Activated T-cell treated with anti-CD3 and anti-CD28 coated beads, Interleukin-2, amount 50 U/mL, for 72 hours (primary cell): Measurements from ENCODE around the gene MET. TPM values are rescaled to one million over a fixed set of nuclear protein-coding genes. Genes with fewer than 3 reads are reported as not detected.
"Not testable (repeated sequence)": the region's sequence is repeated elsewhere in the genome, so short reads cannot be mapped to it uniquely, and the experiment has no call there.

Source experiments
- ATAC-seq, 2 donors: fragments of 150-1000 bp; cut with Tn5 transposase; replicated peaks in 1 of 2; 2 replicates each; pipeline ENCODE4 v1.10.0; 2021; ENCODE audit warnings: moderate library complexity in 2 of 2, mild to moderate bottlenecking in 1 of 2
- DNase-seq, 2 donors: peaks; one replicate each; pipeline ENCODE4 v3.0.0; 2021 to 2022; ENCODE audit warnings: mixed read lengths in 1 of 2
- H3K27ac Mint-ChIP-seq: one replicate; pipeline ENCODE4 v1.8.0; 2022; ENCODE audit warnings: mild to moderate bottlenecking, moderate library complexity, mixed read lengths
- H3K27me3 Mint-ChIP-seq: one replicate; pipeline ENCODE4 v1.8.0; 2022; ENCODE audit warnings: low read depth, mixed read lengths
- H3K36me3 Mint-ChIP-seq, 2 donors: one replicate each; pipeline ENCODE4 v1.8.0; 2022; ENCODE audit warnings: mixed read lengths in 2 of 2, mild to moderate bottlenecking in 1 of 2; ENCODE audit not compliant: insufficient read depth in 2 of 2
- H3K4me1 Mint-ChIP-seq: one replicate; pipeline ENCODE4 v1.8.0; 2022; ENCODE audit warnings: low read depth, mixed read lengths
- H3K4me3 Mint-ChIP-seq, 2 donors: one replicate each; pipeline ENCODE4 v1.8.0; 2022; ENCODE audit warnings: mild to moderate bottlenecking in 2 of 2, mixed read lengths in 2 of 2, moderate library complexity in 2 of 2
- H3K9me3 Mint-ChIP-seq, 2 donors: one replicate each; pipeline ENCODE4 v1.8.0; 2022; ENCODE audit warnings: mixed read lengths in 2 of 2
- total RNA-seq, 2 donors: library from RNA; stranded (reverse); gene quantifications; one replicate each; pipeline ENCODE4 v1.2.3, GENCODE V29; 2022

MET gene
- total RNA-seq: 1 to 10 TPM; 2.4 TPM

DNA sequence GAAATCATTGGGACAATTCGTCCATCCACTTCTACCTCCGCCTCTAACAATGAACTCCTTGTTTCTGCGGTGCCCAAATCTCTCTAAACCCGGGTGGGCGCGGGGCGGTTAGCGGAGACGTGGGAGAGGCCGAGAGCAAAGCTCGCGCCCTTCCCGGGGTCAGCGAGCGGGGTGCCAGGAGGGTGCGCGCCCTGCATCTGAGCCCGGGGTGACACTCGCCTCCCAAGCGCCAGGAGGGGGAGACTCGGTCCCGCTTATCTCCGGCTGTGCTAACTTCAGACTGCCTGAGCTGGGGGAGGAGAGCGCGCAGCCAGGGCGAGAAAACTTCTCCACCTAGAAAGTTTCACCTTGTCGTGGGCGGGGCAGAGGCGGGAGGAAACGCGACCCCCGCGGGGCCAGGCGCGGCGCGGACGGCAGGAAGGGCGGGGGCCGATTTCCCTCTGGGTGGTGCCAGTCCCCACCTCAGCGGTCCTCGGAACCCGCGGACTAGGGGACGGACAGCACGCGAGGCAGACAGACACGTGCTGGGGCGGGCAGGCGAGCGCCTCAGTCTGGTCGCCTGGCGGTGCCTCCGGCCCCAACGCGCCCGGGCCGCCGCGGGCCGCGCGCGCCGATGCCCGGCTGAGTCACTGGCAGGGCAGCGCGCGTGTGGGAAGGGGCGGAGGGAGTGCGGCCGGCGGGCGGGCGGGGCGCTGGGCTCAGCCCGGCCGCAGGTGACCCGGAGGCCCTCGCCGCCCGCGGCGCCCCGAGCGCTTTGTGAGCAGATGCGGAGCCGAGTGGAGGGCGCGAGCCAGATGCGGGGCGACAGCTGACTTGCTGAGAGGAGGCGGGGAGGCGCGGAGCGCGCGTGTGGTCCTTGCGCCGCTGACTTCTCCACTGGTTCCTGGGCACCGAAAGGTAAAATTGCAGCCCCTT, at the start of gene MET:
MET (plus strand) TSS at position 516 of the 915 bp plus-strand sequence. CDS start 26,889 bp downstream, outside the sequence.
- H3K27ac Mint-ChIP-seq: no peak within 1 kb of the TSS
- peaks cover 86% of the 10 kb centered on the region for H3K27me3 Mint-ChIP-seq
- peak; percentile 69 to 70 for DNase-seq
- H3K4me1 Mint-ChIP-seq: peaks cover 4% of the 10 kb centered on the region
- peak; percentile 93 for ATAC-seq
- H3K9me3 Mint-ChIP-seq: no peaks in the 10 kb centered on the region
- no peaks in the 10 kb centered on the region for H3K36me3 Mint-ChIP-seq
- peak within 1 kb of the TSS; percentile 86 to 87 for H3K4me3 Mint-ChIP-seq

DNA sequence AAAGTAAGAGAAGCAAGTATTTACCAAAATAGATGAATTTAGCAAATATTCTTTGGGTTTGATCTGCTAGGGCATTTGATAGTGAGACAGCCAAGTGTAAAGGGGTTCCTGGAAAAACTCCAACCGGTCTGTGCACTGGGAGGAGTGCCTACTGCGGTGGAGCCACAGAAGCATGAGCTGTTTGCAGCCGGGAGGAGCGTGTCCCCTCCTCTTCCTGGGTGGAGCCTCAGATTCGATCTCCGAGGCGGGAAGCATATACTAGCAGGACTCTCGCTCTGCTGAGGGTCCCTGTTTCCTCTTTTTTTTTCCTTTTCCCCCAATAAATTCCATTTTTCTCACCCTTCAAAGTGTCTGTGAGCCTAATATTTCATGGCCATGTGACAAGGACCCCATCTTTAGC, 45.1 kb upstream of the MET start:
- ATAC-seq (no peak), DNase-seq (no peak)
- Mint-ChIP-seq H3K27ac (no peak overlapping the region), H3K36me3 (no peaks in the 10 kb centered on the region), H3K4me3 (no peak overlapping the region), H3K27me3 (peaks cover 23% of the 10 kb centered on the region), H3K4me1 (no peaks in the 10 kb centered on the region), H3K9me3 (no peaks in the 10 kb centered on the region)

DNA sequence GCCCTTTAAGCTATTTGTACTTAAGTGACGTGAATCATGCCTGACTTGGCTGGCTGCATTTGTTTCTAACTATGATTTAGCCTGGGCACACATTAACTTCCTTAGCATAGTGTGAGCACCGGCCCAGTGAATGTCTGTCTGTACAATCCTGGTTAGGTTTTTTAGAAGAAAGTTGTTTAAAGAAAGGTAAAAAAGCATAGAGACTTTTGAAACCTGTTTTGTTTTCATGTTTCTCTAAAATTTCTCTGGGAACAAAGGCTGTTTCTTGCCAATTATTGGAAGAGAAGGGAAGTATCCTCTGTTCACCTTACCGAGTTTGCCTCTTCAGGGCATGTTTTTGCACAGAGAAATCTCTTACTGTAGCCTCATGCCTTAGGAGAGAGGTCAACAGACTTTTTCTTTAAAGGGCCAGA, 42.9 kb upstream of the MET start:
- ATAC-seq (no peak), DNase-seq (no peak)
- no peaks in the 10 kb centered on the region for H3K4me1 Mint-ChIP-seq
- no peaks in the 10 kb centered on the region for H3K36me3 Mint-ChIP-seq
- peaks cover 17% of the 10 kb centered on the region for H3K27me3 Mint-ChIP-seq
- no peak overlapping the region for H3K27ac Mint-ChIP-seq
- no peak overlapping the region for H3K4me3 Mint-ChIP-seq
- H3K9me3 Mint-ChIP-seq: no peaks in the 10 kb centered on the region

DNA sequence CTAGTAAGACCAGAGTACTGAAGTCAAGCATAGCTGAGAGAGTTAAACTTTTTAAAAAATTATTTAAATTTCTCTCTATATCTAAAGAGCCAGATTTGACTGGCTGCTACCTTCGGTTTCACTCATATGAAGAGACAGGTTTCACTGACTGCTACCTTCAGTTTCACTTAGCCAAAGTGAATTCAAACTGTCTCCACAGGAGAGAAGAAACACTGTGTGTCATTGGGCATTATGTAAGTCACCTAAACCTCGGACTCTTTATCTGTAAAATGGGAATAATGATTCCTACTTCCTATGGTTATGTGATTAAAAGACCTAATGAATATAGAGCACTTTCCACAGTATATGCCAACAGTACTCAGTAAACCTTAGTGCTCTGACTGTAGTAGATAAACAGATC, 41.6 kb upstream of the MET start:
- H3K4me1 Mint-ChIP-seq: no peaks in the 10 kb centered on the region
- H3K27me3 Mint-ChIP-seq: peaks cover 16% of the 10 kb centered on the region
- H3K36me3 Mint-ChIP-seq: no peaks in the 10 kb centered on the region
- ATAC-seq: peak; percentile 67 to 89
- H3K9me3 Mint-ChIP-seq: no peaks in the 10 kb centered on the region
- DNase-seq: peak in 1 of 2 donors; percentile 3
- H3K27ac Mint-ChIP-seq: no peak overlapping the region
- H3K4me3 Mint-ChIP-seq: no peak overlapping the region

DNA sequence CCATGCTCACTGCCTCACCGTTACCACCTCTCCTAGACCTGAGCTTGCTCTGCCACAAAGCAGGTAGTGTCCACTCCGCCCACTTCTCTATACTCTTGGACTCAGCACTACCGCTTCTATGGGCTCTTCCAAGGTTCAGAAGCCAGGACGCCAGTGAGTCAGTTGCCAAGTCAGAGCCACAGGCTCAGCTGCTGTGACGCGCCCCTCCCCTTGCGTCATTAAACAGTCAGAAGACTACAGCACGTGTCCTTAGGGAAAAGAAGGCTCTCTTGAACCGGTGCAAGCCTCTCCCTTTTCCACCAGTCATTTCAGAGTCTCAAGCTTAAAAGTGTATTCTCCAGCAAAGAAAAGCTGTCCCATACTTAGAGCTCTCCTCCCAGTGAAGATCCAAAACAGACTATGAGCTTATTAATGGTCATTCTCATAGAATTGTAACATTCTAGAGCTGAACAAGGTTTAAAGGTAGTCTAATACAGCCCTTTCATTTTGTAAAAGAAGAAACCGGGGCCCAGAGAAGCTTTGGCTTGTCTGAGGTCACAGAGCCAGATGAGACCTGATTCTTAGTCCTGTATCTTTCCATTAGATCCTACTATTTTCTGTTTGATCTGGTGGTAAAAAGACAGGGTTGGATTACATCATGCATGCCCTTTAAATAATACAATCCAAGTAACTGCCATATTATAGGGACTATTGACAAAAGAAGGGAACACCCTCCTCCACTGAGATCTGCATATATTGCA, 40.9 kb upstream of the MET start:
- Mint-ChIP-seq H3K4me1 (no peaks in the 10 kb centered on the region), H3K4me3 (no peak overlapping the region), H3K9me3 (no peaks in the 10 kb centered on the region), H3K27me3 (peaks cover 8% of the 10 kb centered on the region), H3K36me3 (no peaks in the 10 kb centered on the region), H3K27ac (no peak overlapping the region)
- ATAC-seq (no peak), DNase-seq (no peak)

DNA sequence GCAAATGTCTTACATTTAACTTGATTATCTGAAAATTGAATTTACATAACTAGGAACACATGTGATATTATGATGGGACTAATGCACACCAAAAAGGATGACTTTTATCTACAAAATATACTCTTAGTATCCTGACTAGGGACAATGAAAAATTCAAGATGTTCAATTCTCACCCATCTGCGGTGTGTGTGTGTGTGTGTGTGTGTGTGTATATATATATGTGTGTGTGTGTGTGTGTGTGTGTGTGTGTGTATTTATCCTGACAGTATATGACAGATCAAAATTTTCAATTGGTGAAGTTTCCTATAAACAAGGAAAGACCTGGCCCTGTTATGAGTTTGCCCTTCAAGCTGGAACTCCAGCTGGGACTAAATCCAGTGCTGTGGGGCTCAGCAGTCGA, 40.3 kb upstream of the MET start:
- Mint-ChIP-seq H3K27me3 (peaks cover 3% of the 10 kb centered on the region), H3K36me3 (no peaks in the 10 kb centered on the region), H3K27ac (no peak overlapping the region), H3K4me3 (no peak overlapping the region), H3K4me1 (no peaks in the 10 kb centered on the region), H3K9me3 (no peaks in the 10 kb centered on the region)
- DNase-seq (no peak), ATAC-seq (no peak)

DNA sequence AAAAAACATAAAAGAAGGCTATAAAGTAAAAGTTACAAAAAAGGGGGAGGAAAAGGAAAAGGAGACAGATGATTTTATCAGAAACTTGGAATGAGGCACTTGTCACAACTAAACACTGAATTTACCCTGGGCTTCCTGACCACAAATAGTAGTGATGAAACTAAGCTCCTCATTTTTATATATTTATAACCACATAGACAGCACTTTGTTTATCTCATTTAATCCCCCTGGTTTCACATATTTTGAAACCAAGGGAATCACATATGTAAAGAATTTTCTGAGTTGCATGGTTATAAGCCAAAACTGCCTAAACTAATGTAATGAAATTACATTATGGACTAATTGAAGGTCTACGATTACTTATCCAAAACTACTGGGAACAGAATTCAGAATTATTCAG, 39.6 kb upstream of the MET start:
- no peak overlapping the region for H3K4me3 Mint-ChIP-seq
- no peak overlapping the region for H3K27ac Mint-ChIP-seq
- no peaks in the 10 kb centered on the region for H3K36me3 Mint-ChIP-seq
- no peaks in the 10 kb centered on the region for H3K27me3 Mint-ChIP-seq
- H3K9me3 Mint-ChIP-seq: no peaks in the 10 kb centered on the region
- ATAC-seq: no peak
- DNase-seq: no peak
- no peaks in the 10 kb centered on the region for H3K4me1 Mint-ChIP-seq

DNA sequence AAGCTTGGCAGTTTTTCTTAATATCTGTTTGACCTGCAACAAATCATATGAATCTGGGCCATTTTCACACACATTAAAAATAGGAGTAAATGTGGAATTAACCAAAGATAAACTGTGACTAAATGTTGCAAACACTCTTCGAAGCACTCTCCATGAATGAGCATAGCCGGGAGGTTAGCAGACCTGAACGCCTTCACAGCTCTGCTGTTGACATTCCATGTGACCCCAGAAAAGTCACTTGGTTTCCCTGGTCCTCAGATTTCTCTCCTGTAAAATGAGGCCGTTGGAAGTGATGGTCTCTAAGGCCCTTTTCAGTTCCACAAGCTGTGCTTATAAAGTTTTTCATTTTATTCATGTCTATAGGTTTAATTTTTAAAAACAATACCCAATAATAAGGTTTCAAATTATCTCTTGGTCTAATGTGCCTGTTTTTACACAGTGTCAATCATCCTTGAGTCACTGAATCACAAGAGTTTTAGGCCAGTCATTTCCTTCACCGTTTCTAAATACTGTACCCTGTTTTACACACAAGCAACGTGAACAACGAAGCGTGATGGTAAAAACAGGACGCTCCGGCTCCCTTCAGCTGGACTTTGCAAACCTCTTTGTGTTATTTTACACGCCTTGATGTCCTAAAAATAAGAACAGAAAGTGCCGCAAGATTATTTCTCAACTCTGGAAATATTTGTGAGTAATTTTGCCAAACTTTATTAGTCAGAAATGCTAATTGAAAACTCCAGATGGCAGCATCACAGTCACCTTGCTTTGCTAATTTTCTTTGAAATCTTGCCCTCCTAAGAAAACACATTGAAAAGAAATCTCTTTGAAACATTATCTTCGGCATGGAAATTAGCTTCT, 38.6 kb upstream of the MET start:
- DNase-seq (no peak), ATAC-seq (no peak)
- no peaks in the 10 kb centered on the region for H3K4me1 Mint-ChIP-seq
- no peak overlapping the region for H3K4me3 Mint-ChIP-seq
- H3K36me3 Mint-ChIP-seq: no peaks in the 10 kb centered on the region
- no peaks in the 10 kb centered on the region for H3K9me3 Mint-ChIP-seq
- no peaks in the 10 kb centered on the region for H3K27me3 Mint-ChIP-seq
- H3K27ac Mint-ChIP-seq: no peak overlapping the region

DNA sequence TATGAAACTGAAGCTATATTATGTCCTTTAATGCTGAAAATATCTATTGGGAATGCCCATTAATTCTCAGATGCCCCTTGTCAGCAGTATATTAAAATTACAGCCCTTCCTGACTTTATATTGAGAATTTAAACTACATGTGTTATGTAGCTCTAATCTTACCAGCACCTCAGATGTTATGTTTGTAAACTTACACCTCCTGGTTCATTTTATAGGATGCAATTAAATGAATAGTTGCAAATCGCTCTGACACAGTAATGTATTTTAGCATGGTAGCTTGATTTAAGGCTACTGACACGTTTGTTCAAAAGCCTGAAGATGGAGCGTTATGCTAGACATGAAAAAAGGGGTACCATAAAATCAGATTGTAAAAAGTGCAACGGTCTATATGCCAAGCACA, 35.0 kb upstream of the MET start:
- no peak for DNase-seq
- Mint-ChIP-seq H3K4me3 (no peak overlapping the region), H3K4me1 (no peaks in the 10 kb centered on the region), H3K27ac (no peak overlapping the region), H3K9me3 (no peaks in the 10 kb centered on the region), H3K36me3 (no peaks in the 10 kb centered on the region), H3K27me3 (no peaks in the 10 kb centered on the region)
- no peak for ATAC-seq

DNA sequence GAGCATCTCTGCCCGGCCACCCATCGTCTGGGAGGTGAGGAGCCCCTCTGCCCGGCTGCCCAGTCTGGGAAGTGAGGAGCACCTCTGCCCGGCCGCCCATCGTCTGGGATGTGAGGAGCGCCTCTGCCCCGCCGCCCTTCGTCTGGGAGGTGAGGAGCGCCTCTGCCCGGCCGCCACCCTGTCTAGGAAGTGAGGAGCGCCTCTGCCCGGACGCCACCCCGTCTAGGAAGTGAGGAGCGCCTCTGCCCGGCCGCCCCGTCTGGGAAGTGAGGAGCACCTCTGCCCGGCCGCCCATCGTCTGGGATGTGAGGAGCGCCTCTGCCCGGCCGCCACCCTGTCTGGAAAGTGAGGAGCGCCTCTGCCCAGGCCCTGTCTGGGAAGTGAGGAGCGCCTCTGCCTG, 33.4 kb upstream of the MET start:
- H3K27me3 Mint-ChIP-seq, H3K4me1 Mint-ChIP-seq, H3K27ac Mint-ChIP-seq, H3K4me3 Mint-ChIP-seq, DNase-seq, ATAC-seq, H3K9me3 Mint-ChIP-seq, H3K36me3 Mint-ChIP-seq: not testable (repeated sequence)

DNA sequence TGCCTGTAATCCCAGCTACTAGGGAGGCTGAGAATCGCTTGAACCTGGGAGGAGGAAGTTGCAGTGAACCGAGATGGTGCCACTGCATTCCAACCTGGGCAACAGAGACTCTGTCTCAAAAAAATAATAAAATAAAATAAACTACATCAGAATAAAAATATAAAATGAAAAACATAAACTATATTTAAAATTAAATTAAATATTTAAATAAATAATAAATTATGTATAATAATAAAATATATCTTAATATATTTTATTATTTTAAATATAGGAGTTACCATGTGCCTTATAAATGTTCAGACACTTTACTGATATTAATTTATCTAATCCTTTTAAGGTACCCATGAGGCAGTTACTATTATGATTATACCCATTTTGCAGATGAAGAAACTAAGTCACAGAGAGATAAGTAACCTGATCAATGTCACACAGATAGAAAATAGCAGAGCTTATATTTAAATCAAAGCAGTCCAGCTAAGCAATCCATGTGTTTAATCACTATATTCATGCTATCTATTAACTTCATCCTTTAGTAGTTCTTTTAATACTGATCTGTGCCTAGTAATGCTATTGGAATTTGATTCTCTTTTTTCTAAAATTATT, 30.3 kb upstream of the MET start:
- ATAC-seq (no peak), DNase-seq (no peak)
- H3K36me3 Mint-ChIP-seq: no peaks in the 10 kb centered on the region
- no peak overlapping the region for H3K4me3 Mint-ChIP-seq
- no peaks in the 10 kb centered on the region for H3K4me1 Mint-ChIP-seq
- no peaks in the 10 kb centered on the region for H3K9me3 Mint-ChIP-seq
- peaks cover 16% of the 10 kb centered on the region for H3K27me3 Mint-ChIP-seq
- H3K27ac Mint-ChIP-seq: no peak overlapping the region

DNA sequence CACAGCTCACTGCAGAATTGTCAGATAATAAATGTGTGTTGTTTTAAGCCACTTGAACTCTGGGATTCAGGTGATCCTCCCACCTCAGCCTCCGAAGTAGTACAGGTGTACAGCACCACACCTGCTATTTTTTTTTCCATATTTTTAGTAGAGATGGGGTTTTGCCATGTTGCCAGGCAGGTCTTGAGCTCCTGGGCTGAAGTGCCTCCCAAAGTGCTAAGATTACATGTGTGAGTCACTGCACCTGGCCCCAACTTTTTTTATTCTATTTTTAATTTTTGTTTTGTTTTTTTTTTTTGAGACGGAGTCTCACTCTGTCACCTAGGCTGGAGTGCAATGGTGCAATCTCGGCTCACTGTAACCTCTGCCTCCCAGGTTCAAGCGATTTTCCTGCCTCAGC, 28.8 kb upstream of the MET start:
- peaks cover 17% of the 10 kb centered on the region for H3K27me3 Mint-ChIP-seq
- DNase-seq, H3K36me3 Mint-ChIP-seq, H3K27ac Mint-ChIP-seq, ATAC-seq, H3K9me3 Mint-ChIP-seq, H3K4me3 Mint-ChIP-seq, H3K4me1 Mint-ChIP-seq: not testable (repeated sequence)
